Adrenal gland (tissue), 12 donors: ENCODE results near the gene ZNF48. TPM values are rescaled to one million over a fixed set of nuclear protein-coding genes. Genes with fewer than 3 reads are reported as not detected.
A peak's percentile ranks its signal among the peaks of the same experiment; 100 is the strongest.

Source experiments
- DNase-seq, 7 donors: peaks; one replicate each; pipeline ENCODE4 v3.0.0-alpha.2; 2019 to 2020
- H3K27ac ChIP-seq, 5 donors: fragments of 200-600 bp; sonication (generic) in 4 of 5; 1 replicate in 3 of 5; 2 replicates in 2 of 5; pipeline versions ENCODE4 v1.5.1 to v1.8.0; 2016 to 2020; ENCODE audit warnings: mild to moderate bottlenecking in 1 of 5
- H3K27me3 ChIP-seq: fragments of 200-600 bp; 2 replicates; pipeline ENCODE4 v1.8.0; 2021
- H3K36me3 ChIP-seq, 2 donors: fragments of 200-600 bp; replicated peaks in 1 of 2; 1 replicate in 1 of 2; 2 replicates in 1 of 2; pipeline versions ENCODE4 v1.5.1 to v1.8.0; 2018 to 2022
- H3K4me1 ChIP-seq, 2 donors: fragments of 200-600 bp; replicated peaks in 1 of 2; 1 replicate in 1 of 2; 2 replicates in 1 of 2; pipeline versions ENCODE4 v1.5.1 to v1.8.0; 2018 to 2021
- H3K4me3 ChIP-seq, 4 donors: fragments of 200-600 bp; sonication (generic) in 3 of 4; one replicate each; pipeline ENCODE4 v1.5.1; 2016 to 2018
- H3K9me3 ChIP-seq, 3 donors: fragments of 200-600 bp; sonication (generic) in 1 of 3; replicated peaks in 1 of 3; 1 replicate in 2 of 3; 2 replicates in 1 of 3; pipeline versions ENCODE4 v1.5.1 to v1.8.0; 2016 to 2021
- POLR2A ChIP-seq, 2 donors: fragments of 450-650 bp; IDR thresholded peaks; one replicate each; pipeline ENCODE4 v1.6.1; 2017; ENCODE audit warnings: antibody characterized with exemption in 2 of 2, mild to moderate bottlenecking in 2 of 2, moderate library complexity in 1 of 2
- WGBS, 4 donors: extraction: QIAGEN DNeasy Blood & Tissue Kit in 2 of 4; methylation state at CpG; one replicate each; pipeline versions ENCODE4 v1.1.5 to v1.1.7; 2013 to 2017; 5-methylcytosine and 5-hydroxymethylcytosine counted together
- intact Hi-C, 2 donors: fragments of 100-400 bp; cut with DNase I; formaldehyde crosslinking; loops; one replicate each; pipeline versions ENCODE4 v1.14.1 to v1.15.0; 2022 to 2023
- polyA plus RNA-seq, 3 donors: library from polyadenylated mRNA; stranded (reverse); fragments of 200-250 nt in 2 of 3; fragments of 350-450 nt in 1 of 3; fragmentation: Illumina TruSeq in 1 of 3; extraction: RNeasy Lipid Tissue Mini Kit (QIAGEN cat#74804) in 1 of 3; gene quantifications; one replicate each; pipeline ENCODE4 v1.2.3, GENCODE V29; 2013 to 2014
- total RNA-seq, 9 donors: library from RNA; depleted of rRNA in 4 of 9; stranded (reverse); fragments of >200 nt in 4 of 9; fragments of 120-200 nt in 1 of 9; fragmentation: NEBNext Ultra II Directional in 1 of 9; extraction: Animal tissue kit (Norgen Biotek cat#: 25700) in 1 of 9; gene quantifications; one replicate each; pipeline versions ENCODE4 v1.1.0 to v1.2.4, GENCODE V29; 2013 to 2023
- TF ChIP-seq, protein P1 (sequence below), 6 experiments: fragments of 450-650 bp in 4 of 6; fragments of 200-600 bp in 2 of 6; sonication (generic) in 1 of 6; IDR thresholded peaks; 1 replicate in 5 of 6; 2 replicates in 1 of 6; pipeline versions ENCODE4 v1.5.1 to v1.8.0; 2016 to 2021; ENCODE audit warnings: antibody characterized with exemption in 6 of 6, mild to moderate bottlenecking in 2 of 6, moderate library complexity in 1 of 6
- donor health status: healthy with polysubstance abuse.
- donor health status: Bipolar disorder and iron deficiency.
- donor health status: DM: yes; HTN: yes; CAD: no.
- donor health status: DM: no; HTN: no; CAD: no.
- donor health status: DM: no; HTN: no; CAD: no.
- donor health status: DM: yes; HTN: yes; CAD: no.

The ZNF48 gene
- total and polyA plus RNA-seq, 12 donors, result 2.6 to 23.8 (median 8.2) TPM

DNA sequence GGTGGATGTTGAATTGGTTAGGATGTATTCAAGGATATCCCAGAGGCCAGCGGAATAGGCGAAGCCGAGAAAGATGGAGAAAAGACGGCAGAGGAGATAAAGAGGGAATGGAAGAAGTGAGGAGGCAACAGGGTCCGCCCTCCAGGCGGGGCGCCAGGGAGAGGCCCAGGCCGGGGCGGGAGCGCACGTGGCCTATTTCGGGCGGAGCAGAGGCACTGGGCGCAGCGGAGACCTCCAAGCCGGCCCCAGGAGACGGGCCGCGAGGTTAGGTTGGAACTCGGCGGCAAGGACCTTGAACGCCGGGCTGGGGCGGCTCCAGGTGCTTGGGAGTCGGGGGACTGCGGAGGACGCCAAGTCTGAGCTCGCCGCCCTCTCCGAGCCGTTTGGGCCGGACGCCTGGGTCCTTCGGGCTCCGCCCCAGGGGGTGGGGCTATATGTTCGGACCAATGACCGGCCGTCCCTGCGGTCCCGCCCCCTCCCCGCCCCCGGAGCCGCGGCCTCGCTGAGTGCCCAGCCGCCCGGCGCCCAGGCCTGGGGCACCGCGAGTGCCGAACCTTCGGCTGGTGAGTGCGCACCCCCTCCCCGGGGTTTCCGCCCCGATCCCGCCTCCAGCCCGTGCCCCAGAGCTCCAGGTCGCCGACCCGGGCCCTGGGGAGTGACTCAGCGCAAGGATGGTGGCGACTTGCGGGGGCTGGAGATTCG lies 12.0 kb downstream of the ZNF48 start, which contains the start of gene ZNF771:
Gene ZNF771, plus strand, starts transcription at position 505 of the 702 bp plus-strand sequence. CDS start 448 bp downstream, outside the sequence.
- no peaks in the 10 kb centered on the region for H3K27me3 ChIP-seq
- peak within 1 kb of the TSS; percentile 22 to 60 (median 54) for H3K4me3 ChIP-seq
- H3K36me3 ChIP-seq, result no peaks in the 10 kb centered on the region
- intact Hi-C loops, result loop anchor here in 1 of 2 donors (10.0 kb wide), 2 partner anchors 58 to 302 kb away; no protein-coding TSS in a partner anchor
- TF ChIP-seq POLR2A (IDR thresholded peaks at IDR 0.05), result peak; percentile 48 to 72
- TF ChIP-seq, protein P1, sequence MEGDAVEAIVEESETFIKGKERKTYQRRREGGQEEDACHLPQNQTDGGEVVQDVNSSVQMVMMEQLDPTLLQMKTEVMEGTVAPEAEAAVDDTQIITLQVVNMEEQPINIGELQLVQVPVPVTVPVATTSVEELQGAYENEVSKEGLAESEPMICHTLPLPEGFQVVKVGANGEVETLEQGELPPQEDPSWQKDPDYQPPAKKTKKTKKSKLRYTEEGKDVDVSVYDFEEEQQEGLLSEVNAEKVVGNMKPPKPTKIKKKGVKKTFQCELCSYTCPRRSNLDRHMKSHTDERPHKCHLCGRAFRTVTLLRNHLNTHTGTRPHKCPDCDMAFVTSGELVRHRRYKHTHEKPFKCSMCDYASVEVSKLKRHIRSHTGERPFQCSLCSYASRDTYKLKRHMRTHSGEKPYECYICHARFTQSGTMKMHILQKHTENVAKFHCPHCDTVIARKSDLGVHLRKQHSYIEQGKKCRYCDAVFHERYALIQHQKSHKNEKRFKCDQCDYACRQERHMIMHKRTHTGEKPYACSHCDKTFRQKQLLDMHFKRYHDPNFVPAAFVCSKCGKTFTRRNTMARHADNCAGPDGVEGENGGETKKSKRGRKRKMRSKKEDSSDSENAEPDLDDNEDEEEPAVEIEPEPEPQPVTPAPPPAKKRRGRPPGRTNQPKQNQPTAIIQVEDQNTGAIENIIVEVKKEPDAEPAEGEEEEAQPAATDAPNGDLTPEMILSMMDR (IDR thresholded peaks at IDR 0.05), result peak in 1 of 6 experiments; percentile 2
- peak within 1 kb of the TSS; percentile 60 to 92 (median 84) for H3K27ac ChIP-seq
- 0 to 1% (median 1%) methylated on average over 7 to 65 of the region's 65 CpGs for WGBS, 4 donors
- peak; percentile 93 to 97 (median 96) for DNase-seq
- peaks cover 18 to 32% of the 10 kb centered on the region in 2 donors for H3K4me1 ChIP-seq
- no peaks in the 10 kb centered on the region for H3K9me3 ChIP-seq

DNA sequence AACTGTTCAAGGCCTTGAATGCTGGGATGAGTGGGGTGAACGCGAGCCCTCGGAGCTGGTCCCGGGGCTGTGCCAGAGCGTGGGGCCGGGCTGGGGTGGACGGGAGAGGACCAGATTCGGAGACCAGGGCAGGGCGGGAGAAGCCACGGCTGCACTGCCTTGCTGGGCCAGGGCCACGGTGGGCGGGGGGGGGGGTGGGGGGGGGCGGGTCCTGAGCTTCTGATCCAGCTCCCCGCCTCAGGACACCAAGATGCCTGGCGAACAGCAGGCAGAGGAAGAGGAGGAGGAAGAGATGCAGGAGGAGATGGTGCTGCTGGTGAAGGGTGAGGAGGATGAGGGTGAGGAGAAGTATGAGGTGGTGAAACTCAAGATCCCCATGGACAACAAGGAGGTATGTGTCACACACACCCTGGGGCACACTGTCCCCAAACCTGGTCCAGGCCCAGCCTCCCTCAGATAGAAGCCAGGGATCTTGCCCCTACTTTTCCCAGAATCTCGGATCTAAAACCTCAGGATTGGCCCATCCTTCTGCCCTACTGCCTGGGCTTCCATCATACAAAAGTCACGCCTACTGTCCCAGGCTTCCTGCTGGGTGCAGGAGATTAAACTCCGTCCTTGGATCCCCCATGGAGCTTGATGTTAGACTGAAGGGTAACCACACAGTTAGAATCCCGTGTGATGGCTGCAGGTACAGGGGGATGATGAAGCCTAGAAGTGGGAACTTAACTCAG lies 12.7 kb downstream of the ZNF48 start:
- Histone ChIP-seq H3K27ac (peak overlapping the region; percentile 60 to 92 (median 84)), H3K9me3 (no peaks in the 10 kb centered on the region), H3K27me3 (no peaks in the 10 kb centered on the region), H3K36me3 (no peaks in the 10 kb centered on the region), H3K4me3 (peak overlapping the region; percentile 22 to 60 (median 54)), H3K4me1 (peaks cover 20 to 36% of the 10 kb centered on the region in 2 donors)
- DNase-seq, result no peak
- TF ChIP-seq, protein P1 (IDR thresholded peaks at IDR 0.05), result no peak
- no peak for TF ChIP-seq POLR2A (IDR thresholded peaks at IDR 0.05)
- intact Hi-C loops, result loop anchor here in 1 of 2 donors (10.0 kb wide), 2 partner anchors 57 to 303 kb away; no protein-coding TSS in a partner anchor
- WGBS, 4 donors, result 9 to 29% (median 14%) methylated on average over 5 to 19 of the region's 19 CpGs

DNA sequence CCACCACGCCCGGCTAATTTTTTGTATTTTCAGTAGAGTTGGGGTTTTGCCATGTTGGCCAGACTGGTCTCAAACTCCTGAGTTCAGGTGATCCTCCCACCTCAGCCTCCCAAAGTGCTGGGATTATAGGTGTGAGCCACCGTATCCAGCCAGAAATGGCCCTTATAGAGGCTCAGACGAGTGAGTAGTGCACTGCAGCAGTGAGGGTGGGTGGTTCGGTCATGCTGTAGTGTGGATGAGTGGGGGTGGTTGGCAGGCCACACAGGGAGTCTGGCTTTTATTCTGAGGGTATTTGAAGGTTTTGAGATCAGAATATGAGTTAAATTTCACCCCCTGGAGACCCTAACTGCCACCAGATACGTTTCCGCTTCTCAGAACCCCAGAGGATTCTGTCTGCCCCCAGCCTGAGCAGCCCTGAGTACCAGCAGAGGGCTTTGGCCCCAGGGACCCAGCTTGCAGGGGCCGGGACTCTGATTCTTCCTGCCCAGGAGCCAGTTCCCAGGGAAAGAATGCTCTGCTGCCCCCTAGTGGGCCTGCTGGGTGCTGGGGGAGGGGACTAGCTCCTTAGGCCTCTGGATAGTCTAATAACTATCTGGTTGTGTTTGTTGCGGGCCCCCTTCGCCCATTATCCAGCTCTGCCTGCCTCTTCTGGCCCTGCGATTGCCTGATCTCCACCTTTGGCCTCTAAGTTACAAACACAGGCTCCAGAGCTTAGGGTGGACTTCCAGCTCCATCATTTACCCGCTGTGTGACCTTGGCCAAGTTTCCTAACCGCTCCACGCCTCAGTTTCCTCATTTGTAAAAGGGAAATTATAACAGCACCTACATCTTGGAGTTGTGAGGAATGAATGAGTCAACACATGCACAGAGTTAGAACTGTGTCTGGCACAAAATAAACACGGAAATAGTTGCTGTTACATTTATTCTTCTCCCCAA lies 14.2 kb downstream of the ZNF48 start:
- H3K4me1 ChIP-seq, result peaks cover 33 to 36% of the 10 kb centered on the region in 2 donors
- peak overlapping the region in 2 of 5 donors; percentile 41 to 92 for H3K27ac ChIP-seq
- WGBS, 4 donors, result 26 to 36% (median 30%) methylated on average over 13 to 15 of the region's 15 CpGs
- no peaks in the 10 kb centered on the region for H3K27me3 ChIP-seq
- H3K36me3 ChIP-seq, result no peaks in the 10 kb centered on the region
- H3K9me3 ChIP-seq, result no peaks in the 10 kb centered on the region
- peak; percentile 91 to 96 (median 93) for DNase-seq
- no peak for TF ChIP-seq POLR2A (IDR thresholded peaks at IDR 0.05)
- TF ChIP-seq, protein P1 (IDR thresholded peaks at IDR 0.05), result peak; percentile 88 to 95 (median 94)
- intact Hi-C loops, result loop anchor here in 1 of 2 donors (10.0 kb wide), 2 partner anchors 55 to 305 kb away; no protein-coding TSS in a partner anchor
- H3K4me3 ChIP-seq, result no peak overlapping the region
